ENCODE data around the gene ACBD4. TPM values are rescaled to one million over a fixed set of nuclear protein-coding genes. Genes with fewer than 3 reads are reported as not detected.

ACBD4 gene
- total and polyA plus RNA-seq, 2 donors from 2014 or later = 19.2 to 46.3 TPM

DNA sequence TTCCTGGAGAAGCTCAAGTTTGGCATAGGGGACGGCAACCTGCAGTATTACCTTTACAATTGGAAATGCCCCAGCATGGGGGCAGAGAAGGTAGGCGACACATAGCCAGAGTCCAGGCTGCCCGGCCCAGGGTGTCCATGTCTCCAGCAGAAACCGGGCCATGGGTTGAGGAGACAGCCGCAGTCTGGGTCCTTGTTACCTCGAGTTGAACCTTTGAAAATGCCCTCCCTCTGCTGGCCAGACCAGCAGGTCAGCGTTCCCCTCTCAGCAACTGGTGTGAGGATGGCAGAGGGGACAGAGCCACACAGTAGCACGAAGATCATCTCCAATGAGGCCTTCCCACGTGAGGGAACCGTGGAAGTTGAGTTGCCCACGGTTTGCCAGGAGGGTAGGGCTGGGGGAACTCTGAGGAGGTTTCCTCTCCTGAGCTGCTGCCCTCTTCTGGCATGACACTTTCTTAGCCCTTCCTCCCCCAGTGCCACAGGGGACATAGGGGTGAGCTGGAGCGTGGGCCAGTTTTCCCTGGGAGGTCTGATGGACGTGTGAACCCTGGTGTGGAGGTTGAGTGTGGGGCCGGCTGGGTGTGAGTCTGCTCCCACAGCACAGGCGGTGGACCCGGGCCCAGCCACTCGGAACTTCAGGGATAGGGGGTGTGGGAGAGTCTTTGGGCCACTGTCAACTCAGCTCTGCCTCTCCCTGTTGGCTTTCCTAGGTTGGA lies 30.4 kb upstream of the ACBD4 start:
- intact Hi-C loops (cut with DNase I) = no loop called here
- no peak overlapping the region for H3K27ac ChIP-seq (ENCODE audit: low read depth in 2 of 2, low read length in 2 of 2)
- DNase-seq (peak in 1 of 5 donors; percentile 57), FAIRE-seq (no peak)
- H3K4me3 ChIP-seq (ENCODE audit: low read length in 3 of 3) = no peak overlapping the region
- H3K4me1 ChIP-seq (ENCODE audit: control insufficient read depth in 2 of 3, insufficient read depth in 2 of 3, low read depth in 1 of 3, low read length in 3 of 3) = peaks cover 0 to 2% (median 0%) of the 10 kb centered on the region in 3 donors
- no peak overlapping the region for H3K9ac ChIP-seq (ENCODE audit: low read length in 3 of 3)
- no peaks in the 10 kb centered on the region for H3K9me3 ChIP-seq (ENCODE audit: control insufficient read depth in 2 of 3, insufficient read depth in 1 of 3, low read length in 3 of 3)
- H3K36me3 ChIP-seq (ENCODE audit: control insufficient read depth in 2 of 3, insufficient read depth in 3 of 3, low read length in 3 of 3) = peaks cover 6 to 58% (median 43%) of the 10 kb centered on the region in 3 donors
- H3K27me3 ChIP-seq (ENCODE audit: control insufficient read depth, insufficient read depth, low read length) = no peaks in the 10 kb centered on the region
- TF ChIP-seq CTCF (IDR thresholded peaks at IDR 0.05; ENCODE audit: borderline replicate concordance, extremely low read depth, insufficient read depth) = no peak

GRCh38 chr17:45106096-45106495 lies 29.4 kb upstream of the ACBD4 start:
- FAIRE-seq (no peak), DNase-seq (peak in 1 of 5 donors; percentile 51)
- H3K4me1 ChIP-seq (ENCODE audit: control insufficient read depth in 2 of 3, insufficient read depth in 2 of 3, low read depth in 1 of 3, low read length in 3 of 3) = peaks cover 0 to 2% (median 0%) of the 10 kb centered on the region in 3 donors
- TF ChIP-seq CTCF (IDR thresholded peaks at IDR 0.05; ENCODE audit: borderline replicate concordance, extremely low read depth, insufficient read depth) = no peak
- no peak overlapping the region for H3K27ac ChIP-seq (ENCODE audit: low read depth in 2 of 2, low read length in 2 of 2)
- intact Hi-C loops (cut with DNase I) = no loop called here
- no peak overlapping the region for H3K4me3 ChIP-seq (ENCODE audit: low read length in 3 of 3)
- H3K36me3 ChIP-seq (ENCODE audit: control insufficient read depth in 2 of 3, insufficient read depth in 3 of 3, low read length in 3 of 3) = peaks cover 6 to 58% (median 43%) of the 10 kb centered on the region in 3 donors
- no peaks in the 10 kb centered on the region for H3K27me3 ChIP-seq (ENCODE audit: control insufficient read depth, insufficient read depth, low read length)
- no peaks in the 10 kb centered on the region for H3K9me3 ChIP-seq (ENCODE audit: control insufficient read depth in 2 of 3, insufficient read depth in 1 of 3, low read length in 3 of 3)
- H3K9ac ChIP-seq (ENCODE audit: low read length in 3 of 3) = no peak overlapping the region

DNA sequence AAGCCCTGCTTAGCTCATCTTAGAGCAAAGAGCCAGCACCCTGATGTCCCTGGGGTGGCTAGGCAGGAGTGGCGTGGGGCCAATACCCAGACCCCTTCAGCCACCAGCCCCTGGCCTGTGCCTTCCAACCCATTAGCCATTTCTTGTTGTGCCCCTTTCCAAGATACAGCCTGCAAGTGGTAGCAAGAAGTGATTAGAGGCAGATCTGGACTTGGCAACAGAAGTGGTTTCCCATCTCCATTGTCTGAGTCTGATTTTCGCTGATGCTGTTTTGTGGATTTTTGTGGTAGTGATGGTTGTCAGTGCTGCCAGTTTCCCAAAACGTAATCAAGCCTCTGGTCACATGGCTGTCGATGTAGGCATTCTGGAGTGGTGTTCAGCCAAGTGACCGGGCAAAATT lies 28.9 kb upstream of the ACBD4 start:
- Histone ChIP-seq H3K36me3 (ENCODE audit: control insufficient read depth in 2 of 3, insufficient read depth in 3 of 3, low read length in 3 of 3) (peaks cover 6 to 57% (median 42%) of the 10 kb centered on the region in 3 donors), H3K9ac (ENCODE audit: low read length in 3 of 3) (no peak overlapping the region), H3K9me3 (ENCODE audit: control insufficient read depth in 2 of 3, insufficient read depth in 1 of 3, low read length in 3 of 3) (no peaks in the 10 kb centered on the region), H3K4me3 (ENCODE audit: low read length in 3 of 3) (no peak overlapping the region), H3K27me3 (ENCODE audit: control insufficient read depth, insufficient read depth, low read length) (no peaks in the 10 kb centered on the region), H3K27ac (ENCODE audit: low read depth in 2 of 2, low read length in 2 of 2) (no peak overlapping the region), H3K4me1 (ENCODE audit: control insufficient read depth in 2 of 3, insufficient read depth in 2 of 3, low read depth in 1 of 3, low read length in 3 of 3) (peaks cover 0 to 4% (median 0%) of the 10 kb centered on the region in 3 donors)
- DNase-seq = no peak
- no peak for TF ChIP-seq CTCF (IDR thresholded peaks at IDR 0.05; ENCODE audit: borderline replicate concordance, extremely low read depth, insufficient read depth)
- intact Hi-C loops (cut with DNase I) = no loop called here
- no peak for FAIRE-seq
